ENCODE data around the gene CACNA1H.

- TF ChIP-seq, protein P1, sequence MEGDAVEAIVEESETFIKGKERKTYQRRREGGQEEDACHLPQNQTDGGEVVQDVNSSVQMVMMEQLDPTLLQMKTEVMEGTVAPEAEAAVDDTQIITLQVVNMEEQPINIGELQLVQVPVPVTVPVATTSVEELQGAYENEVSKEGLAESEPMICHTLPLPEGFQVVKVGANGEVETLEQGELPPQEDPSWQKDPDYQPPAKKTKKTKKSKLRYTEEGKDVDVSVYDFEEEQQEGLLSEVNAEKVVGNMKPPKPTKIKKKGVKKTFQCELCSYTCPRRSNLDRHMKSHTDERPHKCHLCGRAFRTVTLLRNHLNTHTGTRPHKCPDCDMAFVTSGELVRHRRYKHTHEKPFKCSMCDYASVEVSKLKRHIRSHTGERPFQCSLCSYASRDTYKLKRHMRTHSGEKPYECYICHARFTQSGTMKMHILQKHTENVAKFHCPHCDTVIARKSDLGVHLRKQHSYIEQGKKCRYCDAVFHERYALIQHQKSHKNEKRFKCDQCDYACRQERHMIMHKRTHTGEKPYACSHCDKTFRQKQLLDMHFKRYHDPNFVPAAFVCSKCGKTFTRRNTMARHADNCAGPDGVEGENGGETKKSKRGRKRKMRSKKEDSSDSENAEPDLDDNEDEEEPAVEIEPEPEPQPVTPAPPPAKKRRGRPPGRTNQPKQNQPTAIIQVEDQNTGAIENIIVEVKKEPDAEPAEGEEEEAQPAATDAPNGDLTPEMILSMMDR (IDR thresholded peaks at IDR 0.05): no peak
- no peak for TF ChIP-seq POLR2A (IDR thresholded peaks at IDR 0.05)
Observed at GRCh38 chr16:1176280-1176897, 23.5 kb downstream of the CACNA1H start.

Data from heart left ventricle (tissue), 13 donors.